ENCODE measurements around the gene LYST.
A peak's percentile ranks its signal among the peaks of the same experiment; 100 is the strongest.
"Not testable (repeated sequence)": the region's sequence is repeated elsewhere in the genome, so short reads cannot be mapped to it uniquely, and the experiment has no call there.

Gene LYST

GRCh38 chr1:235758931-235759330, 107.8 kb downstream of the LYST start:
- no peak for DNase-seq (ENCODE audit: low spot score)

GRCh38 chr1:235757587-235758096, 109.1 kb downstream of the LYST start:
- no peak for DNase-seq (ENCODE audit: low spot score)

- DNase-seq (ENCODE audit: low spot score): not testable (repeated sequence)
These were observed 112.5 kb downstream of the LYST start for GRCh38 chr1:235754186-235754585.

- DNase-seq (ENCODE audit: low spot score): no peak
These were observed 116.9 kb downstream of the LYST start for GRCh38 chr1:235749755-235750300.

GRCh38 chr1:235748747-235749146, 118.0 kb downstream of the LYST start:
- DNase-seq (ENCODE audit: low spot score): no peak

- no peak for DNase-seq (ENCODE audit: low spot score)
These were observed 120.5 kb downstream of the LYST start for GRCh38 chr1:235746245-235746644.

- no peak for DNase-seq (ENCODE audit: low spot score)
These were observed 121.1 kb downstream of the LYST start for GRCh38 chr1:235745503-235746136.

- DNase-seq (ENCODE audit: low spot score): no peak
These were observed 123.6 kb downstream of the LYST start for GRCh38 chr1:235742914-235743599.

GRCh38 chr1:235741294-235741693, 125.4 kb downstream of the LYST start:
- DNase-seq (ENCODE audit: low spot score): no peak

- no peak for DNase-seq (ENCODE audit: low spot score)
These were observed 127.1 kb downstream of the LYST start for GRCh38 chr1:235739631-235740030.

- DNase-seq (ENCODE audit: low spot score): no peak
These were observed 127.6 kb downstream of the LYST start for GRCh38 chr1:235739124-235739523.

- no peak for DNase-seq (ENCODE audit: low spot score)
These were observed 129.0 kb downstream of the LYST start for GRCh38 chr1:235737751-235738150.

GRCh38 chr1:235736263-235736662, 130.4 kb downstream of the LYST start:
- no peak for DNase-seq (ENCODE audit: low spot score)

- no peak for DNase-seq (ENCODE audit: low spot score)
These were observed 131.1 kb downstream of the LYST start for GRCh38 chr1:235735621-235736020.

GRCh38 chr1:235734335-235734734, 132.4 kb downstream of the LYST start:
- no peak for DNase-seq (ENCODE audit: low spot score)

- no peak for DNase-seq (ENCODE audit: low spot score)
These were observed 136.7 kb downstream of the LYST start for GRCh38 chr1:235730007-235730406.

GRCh38 chr1:235726557-235726956, 140.1 kb downstream of the LYST start:
- no peak for DNase-seq (ENCODE audit: low spot score)

GRCh38 chr1:235725434-235725833, 141.3 kb downstream of the LYST start:
- no peak for DNase-seq (ENCODE audit: low spot score)

GRCh38 chr1:235724730-235725129, 142.0 kb downstream of the LYST start:
- no peak for DNase-seq (ENCODE audit: low spot score)

- DNase-seq (ENCODE audit: low spot score): no peak
These were observed 143.8 kb downstream of the LYST start for GRCh38 chr1:235722858-235723257.

- DNase-seq (ENCODE audit: low spot score): no peak
These were observed 144.7 kb downstream of the LYST start for GRCh38 chr1:235721982-235722381.

GRCh38 chr1:235720544-235720943, 146.2 kb downstream of the LYST start:
- peak; percentile 20 for DNase-seq (ENCODE audit: low spot score)

- no peak for DNase-seq (ENCODE audit: low spot score)
These were observed 152.4 kb downstream of the LYST start for GRCh38 chr1:235714205-235714897.
